NCI-H82 treated with DMSO at 0.1 percent for 48 hours (cell line): ENCODE measurements around the gene PIGN.

ENCODE experiments used
- DNase-seq: peaks from one replicate; lab custom pipeline; 2025; ENCODE audit not compliant: unreplicated experiment; lab: John Stamatoyannopoulos, UW

The PIGN gene

GRCh38 chr18:62018034-62018758 is 168.7 kb downstream of the PIGN start:
- DNase-seq: no peak

GRCh38 chr18:62017618-62018017 is 169.2 kb downstream of the PIGN start:
- no peak for DNase-seq

- DNase-seq: no peak
These were observed 175.4 kb downstream of the PIGN start for GRCh38 chr18:62011416-62011815.

GRCh38 chr18:62009521-62009920 is 177.3 kb downstream of the PIGN start:
- no peak for DNase-seq

- DNase-seq: no peak
These were observed 185.5 kb downstream of the PIGN start for GRCh38 chr18:62001396-62001795.

GRCh38 chr18:61998957-61999356 is 187.9 kb downstream of the PIGN start:
- DNase-seq: no peak

GRCh38 chr18:61998335-61998734 is 188.5 kb downstream of the PIGN start:
- DNase-seq: no peak

GRCh38 chr18:61995618-61996017 is 191.2 kb downstream of the PIGN start:
- no peak for DNase-seq

GRCh38 chr18:61993831-61994230 is 193.0 kb downstream of the PIGN start:
- no peak for DNase-seq

- no peak for DNase-seq
These were observed 193.9 kb downstream of the PIGN start for GRCh38 chr18:61992923-61993322.

- no peak for DNase-seq
These were observed 194.6 kb downstream of the PIGN start for GRCh38 chr18:61992285-61992684.

- no peak for DNase-seq
These were observed 195.0 kb downstream of the PIGN start for GRCh38 chr18:61991836-61992235.

- DNase-seq: no peak
These were observed 195.7 kb downstream of the PIGN start for GRCh38 chr18:61991201-61991600.
